ENCODE measurements around the gene PDE3B.
"Not testable (repeated sequence)": the region's sequence is repeated elsewhere in the genome, so short reads cannot be mapped to it uniquely, and the experiment has no call there.

Gene PDE3B

GRCh38 chr11:14678350-14678749, 34.7 kb downstream of the PDE3B start:
- no peak overlapping the region for H3K4me3 ChIP-seq (ENCODE audit: low read length)
- TF ChIP-seq, protein P1, sequence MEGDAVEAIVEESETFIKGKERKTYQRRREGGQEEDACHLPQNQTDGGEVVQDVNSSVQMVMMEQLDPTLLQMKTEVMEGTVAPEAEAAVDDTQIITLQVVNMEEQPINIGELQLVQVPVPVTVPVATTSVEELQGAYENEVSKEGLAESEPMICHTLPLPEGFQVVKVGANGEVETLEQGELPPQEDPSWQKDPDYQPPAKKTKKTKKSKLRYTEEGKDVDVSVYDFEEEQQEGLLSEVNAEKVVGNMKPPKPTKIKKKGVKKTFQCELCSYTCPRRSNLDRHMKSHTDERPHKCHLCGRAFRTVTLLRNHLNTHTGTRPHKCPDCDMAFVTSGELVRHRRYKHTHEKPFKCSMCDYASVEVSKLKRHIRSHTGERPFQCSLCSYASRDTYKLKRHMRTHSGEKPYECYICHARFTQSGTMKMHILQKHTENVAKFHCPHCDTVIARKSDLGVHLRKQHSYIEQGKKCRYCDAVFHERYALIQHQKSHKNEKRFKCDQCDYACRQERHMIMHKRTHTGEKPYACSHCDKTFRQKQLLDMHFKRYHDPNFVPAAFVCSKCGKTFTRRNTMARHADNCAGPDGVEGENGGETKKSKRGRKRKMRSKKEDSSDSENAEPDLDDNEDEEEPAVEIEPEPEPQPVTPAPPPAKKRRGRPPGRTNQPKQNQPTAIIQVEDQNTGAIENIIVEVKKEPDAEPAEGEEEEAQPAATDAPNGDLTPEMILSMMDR (conservative IDR thresholded peaks at IDR 0.05; ENCODE audit: low read depth, low read length): no peak
- DNase-seq (ENCODE audit: low read depth): no peak

DNA sequence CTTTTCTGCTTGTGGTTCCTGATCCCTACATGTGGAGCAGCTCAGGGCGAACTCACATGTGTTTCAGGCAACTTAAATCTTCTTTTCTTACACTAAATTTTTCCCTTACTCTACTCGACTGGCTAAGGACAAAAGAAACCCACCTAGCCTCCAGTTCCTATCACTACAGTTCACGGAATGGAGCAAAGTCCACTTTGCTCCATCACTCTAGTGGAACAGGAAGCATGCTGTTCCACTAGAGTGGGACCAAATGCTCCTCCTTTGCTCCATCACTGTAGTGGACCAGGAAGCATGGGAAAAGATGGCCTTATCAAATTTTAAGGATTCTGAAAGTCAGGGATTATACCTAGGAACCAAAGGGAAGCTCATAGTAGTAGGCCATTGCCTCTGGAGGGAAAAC, 36.1 kb downstream of the PDE3B start:
- TF ChIP-seq, protein P1 (conservative IDR thresholded peaks at IDR 0.05; ENCODE audit: low read depth, low read length): no peak
- DNase-seq (ENCODE audit: low read depth): no peak
- no peak overlapping the region for H3K4me3 ChIP-seq (ENCODE audit: low read length)

DNA sequence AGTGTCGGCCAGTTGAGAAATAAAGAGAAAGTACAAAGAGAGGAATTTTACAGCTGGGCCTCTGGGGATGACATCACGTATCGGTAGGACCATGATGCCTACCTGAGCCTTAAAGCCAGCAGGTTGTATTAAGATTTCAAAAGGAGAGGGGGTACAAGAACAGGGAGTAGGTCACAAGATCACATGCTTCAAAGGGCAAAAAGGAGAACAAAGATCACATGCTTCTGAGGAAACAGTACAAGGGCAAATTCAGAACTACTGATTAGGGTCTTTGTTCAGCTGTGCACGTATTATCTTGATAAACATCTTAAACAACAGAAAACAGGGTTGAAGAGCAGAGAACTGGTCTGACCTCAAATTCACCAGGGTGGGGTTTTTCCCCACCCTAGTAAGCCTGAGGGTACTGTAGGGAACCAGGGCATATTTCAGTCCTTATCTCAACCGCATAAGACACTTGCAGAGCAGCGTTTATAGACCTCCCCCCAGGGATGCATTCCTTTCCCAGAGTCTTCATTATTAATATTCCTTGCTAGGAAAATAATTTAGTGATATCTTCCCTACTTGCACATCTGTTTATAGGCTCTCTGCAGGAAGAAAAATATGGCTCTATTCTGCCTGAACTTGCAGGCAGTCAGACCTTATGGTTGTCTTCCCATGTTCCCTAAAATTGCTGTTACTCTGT, 40.8 kb downstream of the PDE3B start:
- not testable (repeated sequence) for H3K4me3 ChIP-seq (ENCODE audit: low read length); DNase-seq (ENCODE audit: low read depth)

DNA sequence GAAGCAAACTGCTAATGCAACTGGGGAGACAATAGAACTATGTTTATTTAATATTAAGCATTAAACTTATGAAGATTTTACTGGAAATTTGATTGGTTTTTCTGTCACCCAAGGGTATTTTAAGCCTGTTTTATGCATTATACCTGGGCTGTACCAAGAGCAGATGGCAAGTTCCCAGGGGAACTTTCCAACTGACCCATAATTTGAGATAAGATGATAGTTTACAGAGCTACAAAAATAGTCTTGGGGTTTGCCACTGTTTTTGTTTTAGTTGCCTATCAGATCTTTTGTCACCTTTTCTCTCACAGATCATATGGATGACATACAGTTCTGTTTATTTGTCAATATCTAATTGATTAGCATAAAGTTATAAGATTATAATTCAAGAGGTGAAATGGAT, 43.9 kb downstream of the PDE3B start:
- no peak overlapping the region for H3K4me3 ChIP-seq (ENCODE audit: low read length)
- DNase-seq (ENCODE audit: low read depth): no peak
- TF ChIP-seq, protein P1 (conservative IDR thresholded peaks at IDR 0.05; ENCODE audit: low read depth, low read length): no peak

DNA sequence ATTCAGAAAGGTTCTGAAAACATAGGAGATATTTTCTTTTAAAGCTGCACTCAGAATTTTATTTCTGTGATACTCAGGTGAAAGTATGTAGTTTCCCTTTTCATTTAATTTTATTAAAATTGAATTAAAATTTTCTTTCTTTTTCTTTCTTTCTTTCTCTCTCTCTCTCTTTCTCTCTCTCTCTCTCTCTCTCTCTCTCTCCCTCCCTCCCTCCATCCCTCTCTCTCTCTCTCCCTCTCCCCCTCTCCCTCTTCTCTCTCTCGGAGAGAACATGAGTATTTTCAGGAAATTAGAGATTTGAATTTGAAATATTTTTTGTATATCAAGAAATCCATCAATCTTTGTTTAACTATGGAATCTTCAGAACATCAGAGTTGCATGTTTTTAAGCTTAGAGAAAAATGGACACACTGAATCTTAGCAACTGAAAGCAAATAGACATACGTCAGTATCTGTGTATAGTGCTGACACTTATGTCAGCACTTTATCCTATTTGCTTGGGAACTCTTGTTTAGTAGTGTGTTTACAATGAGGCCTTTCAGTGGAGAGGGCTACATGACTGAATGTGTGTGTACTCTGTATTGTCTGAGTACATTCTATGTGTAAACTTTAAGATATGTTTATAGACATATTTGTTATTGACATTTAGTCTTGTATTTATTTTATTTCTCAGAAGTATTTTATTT, 44.5 kb downstream of the PDE3B start:
- TF ChIP-seq, protein P1 (conservative IDR thresholded peaks at IDR 0.05; ENCODE audit: low read depth, low read length): no peak
- H3K4me3 ChIP-seq (ENCODE audit: low read length): no peak overlapping the region
- no peak for DNase-seq (ENCODE audit: low read depth)

DNA sequence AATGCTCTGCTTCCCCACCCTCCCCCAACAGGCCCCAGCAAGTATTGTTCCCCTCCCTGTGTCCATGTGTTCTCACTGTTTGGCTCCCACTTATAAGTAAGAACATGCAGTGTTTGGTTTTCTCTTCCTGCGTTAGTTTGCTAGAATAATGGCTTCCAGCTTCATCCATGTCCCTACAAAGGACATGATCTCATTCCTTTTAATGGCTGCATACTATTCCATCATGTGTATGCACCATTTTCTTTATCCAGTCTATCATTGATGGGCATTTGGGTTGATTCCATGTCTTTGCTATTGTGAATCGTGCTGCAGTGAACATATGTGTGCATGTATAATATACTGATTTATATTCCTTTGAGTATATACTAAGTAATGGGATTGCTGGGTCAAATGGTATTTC, 52.1 kb downstream of the PDE3B start:
- H3K4me3 ChIP-seq (ENCODE audit: low read length); DNase-seq (ENCODE audit: low read depth): not testable (repeated sequence)

DNA sequence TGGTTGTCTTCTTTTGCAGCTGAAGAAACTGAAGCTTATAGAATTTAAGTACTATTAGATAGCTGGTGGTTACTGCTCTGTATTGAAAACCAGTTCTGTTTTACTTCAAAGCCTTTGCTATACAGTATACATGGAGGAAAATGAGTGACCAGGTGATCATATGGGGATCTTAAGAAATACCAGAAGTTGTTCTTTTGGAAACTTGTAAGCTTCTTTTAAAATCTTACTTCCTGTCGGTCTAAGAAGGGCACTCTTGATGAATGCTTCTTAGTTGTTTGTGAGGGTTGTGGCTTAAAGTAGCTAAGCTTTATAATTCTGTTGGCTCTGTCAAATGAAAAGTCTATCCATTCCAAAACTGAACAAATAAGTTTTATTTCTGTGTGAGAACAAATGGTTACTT, 55.2 kb downstream of the PDE3B start:
- no peak overlapping the region for H3K4me3 ChIP-seq (ENCODE audit: low read length)
- no peak for DNase-seq (ENCODE audit: low read depth)
- TF ChIP-seq, protein P1 (conservative IDR thresholded peaks at IDR 0.05; ENCODE audit: low read depth, low read length): no peak

DNA sequence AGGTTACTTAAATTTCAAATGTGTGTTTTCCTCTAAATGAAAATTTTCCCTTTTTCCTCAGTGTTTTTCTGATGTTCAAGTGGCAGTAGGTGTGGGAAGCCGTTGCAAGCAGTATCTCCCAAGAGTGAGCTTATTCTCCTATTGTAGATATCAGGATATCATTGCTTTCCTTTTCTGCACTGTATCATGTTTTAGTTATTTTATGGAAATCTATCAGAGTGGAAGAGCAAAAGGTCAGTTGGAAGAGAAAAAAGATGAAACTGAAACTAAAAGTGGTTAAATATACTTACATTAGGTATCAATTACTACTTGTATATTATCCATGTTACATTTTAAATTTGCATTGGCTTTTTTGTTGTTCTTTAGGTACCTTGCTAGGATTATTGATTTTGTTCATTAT, 57.0 kb downstream of the PDE3B start:
- no peak overlapping the region for H3K4me3 ChIP-seq (ENCODE audit: low read length)
- DNase-seq (ENCODE audit: low read depth): no peak
- TF ChIP-seq, protein P1 (conservative IDR thresholded peaks at IDR 0.05; ENCODE audit: low read depth, low read length): no peak

All from retinal pigment epithelial cell (primary cell).